GM21529 (cell line): Measurements from ENCODE around the gene RHOU.
"Not testable (repeated sequence)": the region's sequence is repeated elsewhere in the genome, so short reads cannot be mapped to it uniquely, and the experiment has no call there.

Experiments
- ATAC-seq: cut with Tn5 transposase; IDR thresholded peaks from one replicate; pipeline ENCODE4 v1.9.1; 2021; ENCODE audit not compliant: unreplicated experiment

Gene RHOU

GRCh38 chr1:228755800-228756199 is 20.5 kb downstream of the RHOU start:
- ATAC-seq, result no peak

- ATAC-seq, result no peak
These were observed 21.2 kb downstream of the RHOU start for GRCh38 chr1:228756457-228756856.

- ATAC-seq, result no peak
These were observed 23.2 kb downstream of the RHOU start for GRCh38 chr1:228758447-228758846.

- ATAC-seq, result no peak
These were observed 25.7 kb downstream of the RHOU start for GRCh38 chr1:228760979-228761378.

GRCh38 chr1:228763561-228763960 is 28.3 kb downstream of the RHOU start:
- no peak for ATAC-seq

- ATAC-seq, result no peak
These were observed 30.1 kb downstream of the RHOU start for GRCh38 chr1:228765168-228765946.

GRCh38 chr1:228766788-228767187 is 31.5 kb downstream of the RHOU start:
- no peak for ATAC-seq

- ATAC-seq, result no peak
These were observed 32.5 kb downstream of the RHOU start for GRCh38 chr1:228767636-228768354.

- no peak for ATAC-seq
These were observed 33.2 kb downstream of the RHOU start for GRCh38 chr1:228768355-228769000.

GRCh38 chr1:228770779-228771223 is 35.5 kb downstream of the RHOU start:
- no peak for ATAC-seq

GRCh38 chr1:228772516-228773212 is 37.4 kb downstream of the RHOU start:
- no peak for ATAC-seq

GRCh38 chr1:228775946-228776345 is 40.7 kb downstream of the RHOU start:
- ATAC-seq, result not testable (repeated sequence)

- ATAC-seq, result no peak
These were observed 41.2 kb downstream of the RHOU start for GRCh38 chr1:228776449-228776848.

- no peak for ATAC-seq
These were observed 42.0 kb downstream of the RHOU start for GRCh38 chr1:228777236-228777635.

GRCh38 chr1:228778026-228778425 is 42.7 kb downstream of the RHOU start:
- no peak for ATAC-seq

- ATAC-seq, result no peak
These were observed 43.2 kb downstream of the RHOU start for GRCh38 chr1:228778466-228778865.

- ATAC-seq, result no peak
These were observed 43.7 kb downstream of the RHOU start for GRCh38 chr1:228778961-228779360.

GRCh38 chr1:228781161-228781808 is 46.0 kb downstream of the RHOU start:
- no peak for ATAC-seq

- no peak for ATAC-seq
These were observed 46.8 kb downstream of the RHOU start for GRCh38 chr1:228781809-228782661.
